Peyer's patch (tissue), 4 donors: ENCODE data around the gene JAGN1.

Source experiments
- POLR2A ChIP-seq, 2 donors: fragments of 450-650 bp; IDR thresholded peaks; one replicate each; pipeline ENCODE4 v1.5.1; 2017; ENCODE audit warnings: antibody characterized with exemption in 2 of 2, mild to moderate bottlenecking in 2 of 2, moderate library complexity in 2 of 2
- TF ChIP-seq, protein P1 (sequence below), 6 experiments: fragments of 450-650 bp in 4 of 6; fragments of 200-600 bp in 2 of 6; sonication (generic) in 1 of 6; IDR thresholded peaks; one replicate each; pipeline ENCODE4 v1.5.1; 2017 to 2019; ENCODE audit warnings: antibody characterized with exemption in 6 of 6, mild to moderate bottlenecking in 3 of 6, moderate library complexity in 1 of 6

GRCh38 chr3:9876991-9877390, 13.4 kb upstream of the JAGN1 start:
- TF ChIP-seq, protein P1, sequence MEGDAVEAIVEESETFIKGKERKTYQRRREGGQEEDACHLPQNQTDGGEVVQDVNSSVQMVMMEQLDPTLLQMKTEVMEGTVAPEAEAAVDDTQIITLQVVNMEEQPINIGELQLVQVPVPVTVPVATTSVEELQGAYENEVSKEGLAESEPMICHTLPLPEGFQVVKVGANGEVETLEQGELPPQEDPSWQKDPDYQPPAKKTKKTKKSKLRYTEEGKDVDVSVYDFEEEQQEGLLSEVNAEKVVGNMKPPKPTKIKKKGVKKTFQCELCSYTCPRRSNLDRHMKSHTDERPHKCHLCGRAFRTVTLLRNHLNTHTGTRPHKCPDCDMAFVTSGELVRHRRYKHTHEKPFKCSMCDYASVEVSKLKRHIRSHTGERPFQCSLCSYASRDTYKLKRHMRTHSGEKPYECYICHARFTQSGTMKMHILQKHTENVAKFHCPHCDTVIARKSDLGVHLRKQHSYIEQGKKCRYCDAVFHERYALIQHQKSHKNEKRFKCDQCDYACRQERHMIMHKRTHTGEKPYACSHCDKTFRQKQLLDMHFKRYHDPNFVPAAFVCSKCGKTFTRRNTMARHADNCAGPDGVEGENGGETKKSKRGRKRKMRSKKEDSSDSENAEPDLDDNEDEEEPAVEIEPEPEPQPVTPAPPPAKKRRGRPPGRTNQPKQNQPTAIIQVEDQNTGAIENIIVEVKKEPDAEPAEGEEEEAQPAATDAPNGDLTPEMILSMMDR (IDR thresholded peaks at IDR 0.05), result no peak
- no peak for TF ChIP-seq POLR2A (IDR thresholded peaks at IDR 0.05)
